IMR-90 (cell line): ENCODE measurements around the gene MTMR1. TPM values are rescaled to one million over a fixed set of nuclear protein-coding genes. Genes with fewer than 3 reads are reported as not detected.

Source experiments
- ATAC-seq: fragments of 200-7000 bp; cut with Tn5 transposase; 2 replicates; pipeline ENCODE4 v1.9.1; 2020; ENCODE audit warnings: low read depth, mild to moderate bottlenecking, moderate library complexity
- BruUV-seq: library from RNA; stranded (reverse); fragments of 400-500 nt; replicated peaks from 2 replicates; lab custom pipeline; 2021; lab: Mats Ljungman, UMichigan
- CTCF ChIA-PET: fragments of 300-600 bp; formaldehyde crosslinking; extraction: SDS; loops from one replicate; lab custom pipeline; 2021; ENCODE audit warnings: antibody characterized with exemption; lab: Yijun Ruan, JAX
- POLR2A ChIA-PET: fragments of 300-600 bp; sonication (Branson Sonifier 250); formaldehyde crosslinking; loops from one replicate; lab custom pipeline; 2022; ENCODE audit warnings: antibody characterized with exemption; ENCODE audit not compliant: unreplicated experiment; lab: Charles Lee
- DNase-seq: peaks from one replicate; pipeline ENCODE4 v3.0.0; 2013
- H2AFZ ChIP-seq: replicated peaks from 2 replicates; pipeline ENCODE3; 2013; ENCODE audit warnings: low read length, mild to moderate bottlenecking; ENCODE audit not compliant: poor library complexity
- H2AK5ac ChIP-seq: 2 replicates; pipeline ENCODE4 v1.6.1; 2013; ENCODE audit warnings: low read depth, low read length, inconsistent platforms
- H2AK9ac ChIP-seq: replicated peaks from 2 replicates; pipeline ENCODE3; 2013; ENCODE audit warnings: mild to moderate bottlenecking, low read depth, low read length, moderate library complexity; ENCODE audit not compliant: poor library complexity
- H2BK120ac ChIP-seq: 2 replicates; pipeline ENCODE4 v1.6.1; 2013; ENCODE audit warnings: low read depth, low read length, inconsistent platforms
- H2BK15ac ChIP-seq: 3 replicates; pipeline ENCODE4 v1.6.1; 2013; ENCODE audit warnings: low read depth, low read length, inconsistent platforms
- H2BK20ac ChIP-seq: 2 replicates; pipeline ENCODE4 v1.6.1; 2013; ENCODE audit warnings: low read depth, mild to moderate bottlenecking, inconsistent platforms, low read length, moderate library complexity
- H2BK5ac ChIP-seq: 2 replicates; pipeline ENCODE4 v1.6.1; 2013; ENCODE audit warnings: mild to moderate bottlenecking, low read depth, low read length, inconsistent platforms; ENCODE audit not compliant: poor library complexity, severe bottlenecking
- H3K14ac ChIP-seq: replicated peaks from 2 replicates; pipeline ENCODE4 v1.6.1; 2013; ENCODE audit warnings: low read depth, low read length, inconsistent platforms
- H3K18ac ChIP-seq: 2 replicates; pipeline ENCODE4 v1.6.1; 2013; ENCODE audit warnings: low read depth, low read length, control low read depth
- H3K23ac ChIP-seq: 2 replicates; pipeline ENCODE4 v1.6.1; 2013; ENCODE audit warnings: low read depth, low read length, inconsistent platforms
- H3K27ac ChIP-seq: 2 replicates; pipeline ENCODE4 v1.5.1; 2013; ENCODE audit warnings: mild to moderate bottlenecking, control low read depth, low read length; ENCODE audit not compliant: insufficient read depth
- H3K27me3 ChIP-seq: 2 replicates; pipeline ENCODE4 v1.6.1; 2013; ENCODE audit warnings: low read length; ENCODE audit not compliant: control insufficient read depth, insufficient read depth
- H3K36me3 ChIP-seq: 2 replicates; pipeline ENCODE4 v1.6.1; 2013; ENCODE audit warnings: low read length, mixed read lengths; ENCODE audit not compliant: control insufficient read depth, insufficient read depth
- H3K4ac ChIP-seq: 2 replicates; pipeline ENCODE4 v1.6.1; 2013; ENCODE audit warnings: low read depth, low read length, inconsistent platforms
- H3K4me1 ChIP-seq: 2 replicates; pipeline ENCODE4 v1.6.1; 2013; ENCODE audit warnings: low read length, mixed read lengths; ENCODE audit not compliant: control insufficient read depth, insufficient read depth
- H3K4me2 ChIP-seq: 2 replicates; pipeline ENCODE4 v1.6.1; 2013; ENCODE audit warnings: low read depth, mild to moderate bottlenecking, control low read depth, low read length, moderate library complexity
- H3K4me3 ChIP-seq: 2 replicates; pipeline ENCODE4 v1.5.1; 2013; ENCODE audit warnings: low read depth, mild to moderate bottlenecking, control low read depth, low read length, moderate library complexity; ENCODE audit not compliant: insufficient read depth
- H3K56ac ChIP-seq: 2 replicates; pipeline ENCODE4 v1.6.1; 2013; ENCODE audit warnings: low read length, inconsistent platforms; ENCODE audit not compliant: insufficient read depth; ENCODE audit errors: extremely low read depth
- H3K79me1 ChIP-seq, 2 experiments: 2 replicates each; pipeline ENCODE4 v1.6.1; 2013; ENCODE audit warnings: low read length in 2 of 2, inconsistent platforms in 1 of 2, low read depth in 1 of 2
- H3K9ac ChIP-seq: 2 replicates; pipeline ENCODE4 v1.6.1; 2013; ENCODE audit warnings: low read depth, low read length, control low read depth
- H3K9me1 ChIP-seq: 2 replicates; pipeline ENCODE4 v1.6.1; 2013; ENCODE audit warnings: low read length, inconsistent platforms; ENCODE audit not compliant: insufficient read depth
- H3K9me3 ChIP-seq: 2 replicates; pipeline ENCODE4 v1.6.1; 2013; ENCODE audit warnings: low read length; ENCODE audit not compliant: control insufficient read depth, insufficient read depth
- H4K20me1 ChIP-seq: 2 replicates; pipeline ENCODE4 v1.6.1; 2013; ENCODE audit warnings: low read length, inconsistent platforms; ENCODE audit not compliant: insufficient read depth
- H4K5ac ChIP-seq: 2 replicates; pipeline ENCODE4 v1.6.1; 2013; ENCODE audit warnings: mild to moderate bottlenecking, low read depth, low read length, control low read depth
- H4K8ac ChIP-seq, 2 experiments: 2 replicates each; pipeline ENCODE4 v1.6.1; 2013; ENCODE audit warnings: low read depth in 2 of 2, low read length in 2 of 2, control low read depth in 1 of 2, inconsistent platforms in 1 of 2
- H4K91ac ChIP-seq: 2 replicates; pipeline ENCODE4 v1.6.1; 2013; ENCODE audit warnings: low read depth, low read length, inconsistent platforms; ENCODE audit not compliant: insufficient read depth
- BHLHE40 ChIP-seq: fragments of 150-350 bp; IDR thresholded peaks from 2 replicates; pipeline ENCODE4 v1.6.1; 2016; ENCODE audit warnings: mild to moderate bottlenecking, low read depth, low read length
- CEBPB ChIP-seq: IDR thresholded peaks from 2 replicates; pipeline ENCODE4 v1.6.1; 2012; ENCODE audit warnings: low read depth, low read length, improper control_type of control experiment
- CTCF ChIP-seq: conservative IDR thresholded peaks from 2 replicates; pipeline ENCODE4 v1.5.1; 2012; ENCODE audit warnings: mild to moderate bottlenecking, low read depth, low read length, improper control_type of control experiment
- FOS ChIP-seq: fragments of 150-350 bp; IDR thresholded peaks from 2 replicates; pipeline ENCODE4 v1.6.1; 2016; ENCODE audit warnings: low read depth, low read length
- MAFK ChIP-seq: IDR thresholded peaks from 2 replicates; pipeline ENCODE4 v1.6.1; 2012; ENCODE audit warnings: low read depth, low read length, improper control_type of control experiment
- NFE2L2 ChIP-seq: fragments of 150-350 bp; IDR thresholded peaks from 2 replicates; pipeline ENCODE4 v1.6.1; 2016; ENCODE audit warnings: low read depth, mild to moderate bottlenecking, low read length
- POLR2A ChIP-seq: IDR thresholded peaks from 2 replicates; pipeline ENCODE4 v1.6.1; 2012; ENCODE audit warnings: mild to moderate bottlenecking, low read depth, low read length
- RAD21 ChIP-seq: IDR thresholded peaks from 2 replicates; pipeline ENCODE4 v1.6.1; 2012; ENCODE audit warnings: low read length, improper control_type of control experiment
- RCOR1 ChIP-seq: IDR thresholded peaks from 2 replicates; pipeline ENCODE4 v1.6.1; 2012; ENCODE audit warnings: mild to moderate bottlenecking, low read length, improper control_type of control experiment; ENCODE audit not compliant: insufficient replicate concordance
- RFX5 ChIP-seq: IDR thresholded peaks from 2 replicates; pipeline ENCODE4 v1.8.0; 2012; ENCODE audit warnings: low read depth, mild to moderate bottlenecking, low read length, moderate library complexity
- SMC3 ChIP-seq: fragments of 150-350 bp; IDR thresholded peaks from 2 replicates; pipeline ENCODE4 v1.6.1; 2016; ENCODE audit warnings: low read depth, mild to moderate bottlenecking, antibody characterized with exemption, low read length, moderate library complexity
- WGBS, 2 experiments: methylation state at CpG; one replicate each; pipeline versions ENCODE4 v1.1.5 to v1.1.7; 2013; ENCODE audit warnings: missing lambda C conversion rate in 2 of 2; ENCODE audit not compliant: insufficient read length in 1 of 2; ENCODE audit errors: extremely low coverage in 2 of 2; 5-methylcytosine and 5-hydroxymethylcytosine counted together
- dilution Hi-C: fragments of 300-500 bp; cut with HindIII; formaldehyde crosslinking; loops from one replicate; pipeline ENCODE4 v1.14.3; 2018; ENCODE audit warnings: low sequenced_read_pairs; ENCODE audit not compliant: unreplicated experiment
- in situ Hi-C: fragments of 300-500 bp; cut with MboI; formaldehyde crosslinking; loops from 3 replicates; pipeline ENCODE4 v1.14.3; 2019; ENCODE audit warnings: low sequenced_read_pairs, inconsistent platforms, mixed read lengths
- intact Hi-C: fragments of 100-400 bp; cut with micrococcal nuclease; formaldehyde crosslinking; loops from 2 replicates; pipeline ENCODE4 v1.10.0; 2022
- polyA plus RNA-seq, 3 experiments: library from polyadenylated mRNA; depleted of rRNA; stranded (reverse); fragments of >200 nt; gene quantifications; 2 replicates each; pipeline ENCODE4 v1.2.3, GENCODE V29; 2012; ENCODE audit warnings: low replicate concordance in 1 of 3
- total RNA-seq: library from RNA; depleted of rRNA; stranded (reverse); fragments of >200 nt; gene quantifications from 2 replicates; pipeline ENCODE4 v1.2.3, GENCODE V29; 2012
- TF ChIP-seq, protein P1 (sequence below): fragments of 150-350 bp; IDR thresholded peaks from 2 replicates; pipeline ENCODE4 v1.6.1; 2016; ENCODE audit warnings: low read depth, mild to moderate bottlenecking, low read length, moderate library complexity, borderline replicate concordance
- TF ChIP-seq, protein P2 (sequence below): fragments of 150-350 bp; IDR thresholded peaks from 2 replicates; pipeline ENCODE4 v1.6.1; 2017; ENCODE audit warnings: mild to moderate bottlenecking, antibody characterized with exemption, low read length, low read depth

The MTMR1 gene
- total and polyA plus RNA-seq, 2 of the 4 experiments (the other 2 are of a cell fraction): 19.0 to 28.8 TPM

DNA sequence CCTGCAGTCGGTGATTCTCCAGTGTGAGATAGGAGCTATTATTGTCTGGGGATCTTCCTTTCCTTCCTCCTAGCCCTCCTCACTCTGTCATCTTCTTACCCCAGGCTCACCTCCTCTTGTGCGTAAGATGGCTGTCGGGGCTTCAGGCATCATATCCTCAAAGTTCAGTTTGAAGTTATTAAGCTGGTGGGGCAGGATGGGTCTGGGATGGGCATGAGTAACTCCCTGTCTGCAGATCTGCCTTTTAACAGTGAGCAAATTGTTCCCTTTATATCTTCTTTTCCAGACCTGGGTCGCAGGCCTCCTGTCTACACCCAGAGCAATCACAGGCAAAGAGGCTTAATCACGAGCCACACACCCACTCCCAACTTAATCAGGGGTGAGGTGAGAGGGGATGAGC is 900 bp upstream of the MTMR1 start:
- Histone ChIP-seq H2BK5ac (peak overlapping the region; percentile 94), H3K4ac (peak overlapping the region; percentile 74), H3K9ac (peak overlapping the region; percentile 93; the same call in 1 of the 2 replicates), H2AK5ac (peak overlapping the region; percentile 54; the same call in 1 of the 2 replicates), H2BK20ac (peak overlapping the region; percentile 57), H3K79me1 (peaks cover 2 to 20% of the 10 kb centered on the region in 2 experiments; a peak in 2 of 4 replicates), H2AK9ac (peak overlapping the region; percentile 33), H4K5ac (peak overlapping the region; percentile 84; the same call in 1 of the 2 replicates), H3K27me3 (no peaks in the 10 kb centered on the region), H3K23ac (peak overlapping the region; percentile 59; the same call in 1 of the 2 replicates), H2BK120ac (peak overlapping the region; percentile 79), H3K18ac (peak overlapping the region; percentile 42; the same call in 1 of the 2 replicates), H4K8ac (peak overlapping the region; percentile 72 to 88; a peak in 3 of 4 replicates), H3K9me1 (0 out of 2 replicates have a peak, but pooled peaks cover 6% of the 10 kb centered on the region), H4K20me1 (no peaks in the 10 kb centered on the region), H2AFZ (no peak overlapping the region), H3K9me3 (peaks cover 16% of the 10 kb centered on the region), H3K4me2 (peak overlapping the region; percentile 87), H3K4me1 (peaks cover 10% of the 10 kb centered on the region), H3K4me3 (no peak overlapping the region), H3K36me3 (no peaks in the 10 kb centered on the region), H2BK15ac (peak overlapping the region; percentile 93; the same call in 1 of the 3 replicates), H3K27ac (peak overlapping the region; percentile 96), H4K91ac (peak overlapping the region; percentile 52), H3K56ac (peak overlapping the region; percentile 24; the same call in 1 of the 2 replicates), H3K14ac (peak overlapping the region; percentile 44; the same call in 1 of the 2 replicates)
- ChIA-PET CTCF (interaction anchor here (0.6 to 0.7 kb wide), 2 partner anchors 21 to 207 kb away, joined by 3 read pairs; no protein-coding TSS in a partner anchor), POLR2A (no interaction called here)
- no peak for ATAC-seq
- in situ Hi-C loops (no loop called here), intact Hi-C loops (loop anchor here (5.0 kb wide), 1 partner anchor 390 kb away; no protein-coding TSS in a partner anchor), dilution Hi-C loops (no loop called here)
- no CpG with 5 or more reads among the region's 5 CpGs for WGBS, 2 experiments
- no peak for DNase-seq
- TF ChIP-seq RAD21 (no peak), POLR2A (no peak), NFE2L2 (no peak), CTCF (no peak), MAFK (no peak), RFX5 (no peak), CEBPB (no peak), RCOR1 (no peak), FOS (no peak), BHLHE40 (no peak), SMC3 (no peak)
- TF ChIP-seq, protein P1, sequence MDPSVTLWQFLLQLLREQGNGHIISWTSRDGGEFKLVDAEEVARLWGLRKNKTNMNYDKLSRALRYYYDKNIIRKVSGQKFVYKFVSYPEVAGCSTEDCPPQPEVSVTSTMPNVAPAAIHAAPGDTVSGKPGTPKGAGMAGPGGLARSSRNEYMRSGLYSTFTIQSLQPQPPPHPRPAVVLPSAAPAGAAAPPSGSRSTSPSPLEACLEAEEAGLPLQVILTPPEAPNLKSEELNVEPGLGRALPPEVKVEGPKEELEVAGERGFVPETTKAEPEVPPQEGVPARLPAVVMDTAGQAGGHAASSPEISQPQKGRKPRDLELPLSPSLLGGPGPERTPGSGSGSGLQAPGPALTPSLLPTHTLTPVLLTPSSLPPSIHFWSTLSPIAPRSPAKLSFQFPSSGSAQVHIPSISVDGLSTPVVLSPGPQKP: no peak
- TF ChIP-seq, protein P2, sequence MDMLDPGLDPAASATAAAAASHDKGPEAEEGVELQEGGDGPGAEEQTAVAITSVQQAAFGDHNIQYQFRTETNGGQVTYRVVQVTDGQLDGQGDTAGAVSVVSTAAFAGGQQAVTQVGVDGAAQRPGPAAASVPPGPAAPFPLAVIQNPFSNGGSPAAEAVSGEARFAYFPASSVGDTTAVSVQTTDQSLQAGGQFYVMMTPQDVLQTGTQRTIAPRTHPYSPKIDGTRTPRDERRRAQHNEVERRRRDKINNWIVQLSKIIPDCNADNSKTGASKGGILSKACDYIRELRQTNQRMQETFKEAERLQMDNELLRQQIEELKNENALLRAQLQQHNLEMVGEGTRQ: no peak
- no TSS peak for BruUV-seq
